ENCODE measurements around the gene RNLS.

The RNLS gene

DNA sequence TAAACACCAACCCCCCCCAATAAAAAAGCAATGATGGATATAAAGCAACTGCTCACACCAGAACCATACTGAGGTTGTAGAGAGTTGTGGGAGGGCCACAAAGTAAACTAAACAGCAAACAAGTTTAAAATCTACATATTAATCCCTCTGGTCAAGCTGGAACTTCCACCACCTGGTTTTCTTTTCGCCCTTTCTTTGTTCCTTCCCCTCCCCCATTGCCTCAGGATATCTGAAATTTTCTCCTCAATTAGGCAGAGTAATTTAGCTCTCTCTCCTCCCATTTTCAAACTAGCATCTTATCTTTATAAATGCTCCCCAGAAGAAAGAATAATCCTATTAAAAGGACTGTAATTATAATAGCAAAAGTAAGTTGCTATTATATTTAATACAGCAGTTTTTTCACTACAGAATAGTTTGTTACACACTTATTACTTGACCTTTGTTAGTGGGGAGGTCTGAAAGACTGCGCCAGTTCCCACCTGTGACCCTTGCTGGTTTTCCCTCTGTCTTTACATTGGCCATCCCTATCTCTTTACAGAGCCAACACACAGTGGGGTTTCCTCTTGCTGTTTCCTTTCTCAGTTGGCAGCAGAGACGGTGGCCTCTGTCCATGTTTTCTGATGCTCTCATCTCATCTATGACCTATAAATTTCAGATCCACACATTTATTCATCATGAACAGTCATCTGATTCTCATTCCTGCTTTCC is 235.4 kb downstream of the RNLS start:
- Histone ChIP-seq H3K9me3 (ENCODE audit: insufficient read depth, low read length) (no peaks in the 10 kb centered on the region), H4K20me1 (ENCODE audit: low read depth, low read length) (no peaks in the 10 kb centered on the region), H3K27ac (ENCODE audit: low read depth, low read length) (no peak overlapping the region), H3K79me2 (ENCODE audit: insufficient read depth, low read length) (no peaks in the 10 kb centered on the region), H3K9ac (ENCODE audit: low read length) (no peak overlapping the region), H3K36me3 (ENCODE audit: low read length) (no peaks in the 10 kb centered on the region), H3K9me2 (replicated peaks; ENCODE audit: insufficient read depth, low read length) (no peaks in the 10 kb centered on the region), H3K4me3 (ENCODE audit: insufficient read depth, low read length, poor library complexity, severe bottlenecking) (no peak overlapping the region), H2AFZ (ENCODE audit: low read depth, low read length, severe bottlenecking) (no peak overlapping the region), H3F3A (ENCODE audit: insufficient read depth) (no peaks in the 10 kb centered on the region), H3K4me2 (ENCODE audit: low read depth, low read length, poor library complexity, severe bottlenecking) (no peak overlapping the region), H3K27me3 (ENCODE audit: low read length) (no peaks in the 10 kb centered on the region)
- no peak for TF ChIP-seq EZH2phosphoT487 (conservative IDR thresholded peaks at IDR 0.05; ENCODE audit: low read length)
- TF ChIP-seq, protein P1, sequence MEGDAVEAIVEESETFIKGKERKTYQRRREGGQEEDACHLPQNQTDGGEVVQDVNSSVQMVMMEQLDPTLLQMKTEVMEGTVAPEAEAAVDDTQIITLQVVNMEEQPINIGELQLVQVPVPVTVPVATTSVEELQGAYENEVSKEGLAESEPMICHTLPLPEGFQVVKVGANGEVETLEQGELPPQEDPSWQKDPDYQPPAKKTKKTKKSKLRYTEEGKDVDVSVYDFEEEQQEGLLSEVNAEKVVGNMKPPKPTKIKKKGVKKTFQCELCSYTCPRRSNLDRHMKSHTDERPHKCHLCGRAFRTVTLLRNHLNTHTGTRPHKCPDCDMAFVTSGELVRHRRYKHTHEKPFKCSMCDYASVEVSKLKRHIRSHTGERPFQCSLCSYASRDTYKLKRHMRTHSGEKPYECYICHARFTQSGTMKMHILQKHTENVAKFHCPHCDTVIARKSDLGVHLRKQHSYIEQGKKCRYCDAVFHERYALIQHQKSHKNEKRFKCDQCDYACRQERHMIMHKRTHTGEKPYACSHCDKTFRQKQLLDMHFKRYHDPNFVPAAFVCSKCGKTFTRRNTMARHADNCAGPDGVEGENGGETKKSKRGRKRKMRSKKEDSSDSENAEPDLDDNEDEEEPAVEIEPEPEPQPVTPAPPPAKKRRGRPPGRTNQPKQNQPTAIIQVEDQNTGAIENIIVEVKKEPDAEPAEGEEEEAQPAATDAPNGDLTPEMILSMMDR (IDR thresholded peaks at IDR 0.05; ENCODE audit: insufficient read depth, low read length, poor library complexity, severe bottlenecking), result no peak

DNA sequence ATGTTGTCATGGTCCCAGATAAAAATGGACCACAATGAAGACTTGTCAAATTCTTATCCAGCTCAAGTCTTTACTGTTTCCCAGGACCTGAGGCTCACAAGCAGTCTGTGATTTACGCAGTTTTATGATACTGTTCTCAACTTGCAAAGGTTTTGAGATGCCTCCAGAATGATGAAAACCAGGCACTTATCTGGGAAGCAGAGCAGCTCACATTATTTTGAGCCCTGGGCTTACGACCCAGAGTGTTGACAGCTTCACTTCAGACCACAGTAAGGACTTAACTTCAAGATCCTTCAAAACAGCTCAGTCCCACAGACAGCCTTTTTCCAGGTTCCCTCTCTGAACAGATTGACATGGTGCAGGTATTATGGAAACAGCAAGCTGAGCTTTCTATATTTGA is 236.1 kb downstream of the RNLS start:
- Histone ChIP-seq H3F3A (ENCODE audit: insufficient read depth) (no peaks in the 10 kb centered on the region), H4K20me1 (ENCODE audit: low read depth, low read length) (no peaks in the 10 kb centered on the region), H3K4me2 (ENCODE audit: low read depth, low read length, poor library complexity, severe bottlenecking) (no peak overlapping the region), H3K27ac (ENCODE audit: low read depth, low read length) (no peak overlapping the region), H3K36me3 (ENCODE audit: low read length) (no peaks in the 10 kb centered on the region), H3K4me3 (ENCODE audit: insufficient read depth, low read length, poor library complexity, severe bottlenecking) (no peak overlapping the region), H3K9ac (ENCODE audit: low read length) (no peak overlapping the region), H3K9me3 (ENCODE audit: insufficient read depth, low read length) (no peaks in the 10 kb centered on the region), H3K27me3 (ENCODE audit: low read length) (no peaks in the 10 kb centered on the region), H2AFZ (ENCODE audit: low read depth, low read length, severe bottlenecking) (no peak overlapping the region), H3K9me2 (replicated peaks; ENCODE audit: insufficient read depth, low read length) (no peaks in the 10 kb centered on the region), H3K79me2 (ENCODE audit: insufficient read depth, low read length) (no peaks in the 10 kb centered on the region)
- TF ChIP-seq, protein P1 (IDR thresholded peaks at IDR 0.05; ENCODE audit: insufficient read depth, low read length, poor library complexity, severe bottlenecking), result no peak
- no peak for TF ChIP-seq EZH2phosphoT487 (conservative IDR thresholded peaks at IDR 0.05; ENCODE audit: low read length)

DNA sequence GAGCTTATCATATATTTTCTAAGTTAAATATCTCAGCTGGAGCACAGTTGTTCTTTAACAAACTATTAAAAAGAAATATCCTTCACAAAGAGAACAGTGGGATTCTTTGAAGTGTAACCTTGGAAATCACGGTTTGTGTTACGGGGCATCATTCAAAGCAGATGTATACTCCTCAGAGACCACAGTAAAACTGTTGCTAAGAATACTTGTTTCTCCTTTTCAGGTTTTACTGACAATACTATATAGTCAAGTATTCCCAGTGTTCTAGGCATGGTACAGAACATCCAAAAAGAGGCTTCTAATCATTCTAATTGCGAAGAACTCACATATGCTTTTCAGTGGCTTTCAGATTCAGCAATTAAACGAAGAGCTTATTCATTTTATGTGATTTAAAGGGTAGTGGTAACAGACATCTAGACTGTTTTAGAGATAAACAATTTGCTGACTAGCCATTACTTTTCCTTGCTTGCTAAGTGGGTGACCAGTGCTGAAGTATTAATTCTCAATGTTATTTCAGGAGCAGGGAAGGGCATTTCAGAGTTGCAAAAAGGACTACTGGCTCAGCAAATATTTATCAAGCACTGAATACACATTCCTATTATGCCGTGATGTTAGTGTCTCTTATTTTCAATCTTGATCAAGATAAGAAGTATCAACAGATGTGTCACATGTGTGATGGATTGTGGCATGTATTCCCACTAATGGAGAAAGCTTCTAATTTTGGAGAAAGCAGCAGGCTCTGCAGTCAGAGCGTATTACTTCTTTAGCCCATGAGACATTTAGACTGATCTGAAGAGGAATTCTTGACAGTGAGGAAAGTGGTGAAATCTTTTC is 236.8 kb downstream of the RNLS start:
- Histone ChIP-seq H3F3A (ENCODE audit: insufficient read depth) (no peaks in the 10 kb centered on the region), H3K27ac (ENCODE audit: low read depth, low read length) (no peak overlapping the region), H3K79me2 (ENCODE audit: insufficient read depth, low read length) (no peaks in the 10 kb centered on the region), H3K9ac (ENCODE audit: low read length) (no peak overlapping the region), H3K4me3 (ENCODE audit: insufficient read depth, low read length, poor library complexity, severe bottlenecking) (no peak overlapping the region), H3K4me2 (ENCODE audit: low read depth, low read length, poor library complexity, severe bottlenecking) (no peak overlapping the region), H3K36me3 (ENCODE audit: low read length) (no peaks in the 10 kb centered on the region), H2AFZ (ENCODE audit: low read depth, low read length, severe bottlenecking) (peak overlapping the region; percentile 27), H3K27me3 (ENCODE audit: low read length) (no peaks in the 10 kb centered on the region), H3K9me3 (ENCODE audit: insufficient read depth, low read length) (no peaks in the 10 kb centered on the region), H4K20me1 (ENCODE audit: low read depth, low read length) (no peaks in the 10 kb centered on the region), H3K9me2 (replicated peaks; ENCODE audit: insufficient read depth, low read length) (no peaks in the 10 kb centered on the region)
- TF ChIP-seq, protein P1 (IDR thresholded peaks at IDR 0.05; ENCODE audit: insufficient read depth, low read length, poor library complexity, severe bottlenecking), result no peak
- TF ChIP-seq EZH2phosphoT487 (conservative IDR thresholded peaks at IDR 0.05; ENCODE audit: low read length), result no peak
